Measurements from ENCODE around the gene TRAF3.
"Not testable (repeated sequence)": the region's sequence is repeated elsewhere in the genome, so short reads cannot be mapped to it uniquely, and the experiment has no call there.

DNA sequence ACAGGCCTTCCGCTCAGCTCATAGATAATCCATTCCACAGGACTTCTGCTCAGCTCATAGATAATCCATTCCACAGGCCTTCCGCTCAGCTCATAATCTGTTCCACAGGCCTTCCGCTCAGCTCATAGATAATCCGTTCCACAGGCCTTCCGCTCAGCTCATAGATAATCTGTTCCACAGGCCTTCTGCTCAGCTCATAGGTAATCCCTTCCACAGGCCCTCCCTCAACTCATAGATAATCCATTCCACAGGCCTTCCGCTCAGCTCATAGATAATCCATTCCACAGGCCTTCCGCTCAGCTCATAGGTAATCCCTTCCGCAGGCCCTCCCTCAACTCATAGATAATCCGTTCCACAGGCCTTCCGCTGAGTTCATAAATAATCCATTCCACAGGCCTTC, 100.3 kb downstream of the TRAF3 start:
- TF ChIP-seq GABPA, POLR2AphosphoS5 (IDR thresholded peaks at IDR 0.05; ENCODE audit: low read depth): not testable (repeated sequence)

Data from HL-60 (cell line).